B cell (primary cell): ENCODE measurements around the gene NCS1. TPM values are rescaled to one million over a fixed set of nuclear protein-coding genes. Genes with fewer than 3 reads are reported as not detected.

Experiments used
- ATAC-seq: fragments of 200-7000 bp; cut with Tn5 transposase; one replicate; pipeline ENCODE4 v1.10.0; 2021; ENCODE audit warnings: low read depth, mild to moderate bottlenecking, moderate number of reproducible peaks, moderate library complexity
- CTCF ChIA-PET: fragments of 350-600 bp; sonication (Branson Sonifier 250); formaldehyde crosslinking; loops from one replicate; lab custom pipeline; 2021; ENCODE audit warnings: antibody characterized with exemption, inconsistent platforms; lab: Charles Lee
- POLR2A ChIA-PET: fragments of 350-600 bp; sonication (Branson Sonifier 250); formaldehyde crosslinking; loops from one replicate; lab custom pipeline; 2021; ENCODE audit warnings: antibody characterized with exemption; lab: Charles Lee
- DNase-seq: peaks from one replicate; pipeline ENCODE4 v3.0.0; 2013
- H2AFZ ChIP-seq: 2 replicates; pipeline ENCODE4 v1.6.1; 2012; ENCODE audit warnings: mild to moderate bottlenecking, low read depth, low read length; ENCODE audit not compliant: insufficient read depth, poor library complexity, severe bottlenecking
- H3K27ac ChIP-seq, 2 donors: 1 replicate in 1 of 2; 2 replicates in 1 of 2; pipeline ENCODE4 v1.5.1; 2012 to 2013; ENCODE audit warnings: low read length in 2 of 2, mild to moderate bottlenecking in 2 of 2, moderate library complexity in 1 of 2
- H3K27me3 ChIP-seq, 4 experiments: fragments of 200-600 bp in 1 of 4; sonication (generic) in 1 of 4; replicated peaks in 1 of 4; 1 replicate in 2 of 4; 2 replicates in 2 of 4; pipeline versions ENCODE4 v1.6.1 to v1.7.0; 2013 to 2016; ENCODE audit warnings: low read length in 3 of 4, mild to moderate bottlenecking in 2 of 4, mixed read lengths in 1 of 4, moderate library complexity in 1 of 4; ENCODE audit not compliant: insufficient read depth in 4 of 4, control insufficient read depth in 3 of 4; ENCODE audit errors: control extremely low read depth in 1 of 4
- H3K36me3 ChIP-seq, 2 experiments: replicated peaks in 1 of 2; 1 replicate in 1 of 2; 2 replicates in 1 of 2; pipeline versions ENCODE4 v1.6.1 to v1.7.1; 2013; ENCODE audit warnings: low read length in 1 of 2; ENCODE audit not compliant: insufficient read depth in 2 of 2, control insufficient read depth in 1 of 2; ENCODE audit errors: control extremely low read depth in 1 of 2, extremely low read depth in 1 of 2
- H3K4me1 ChIP-seq, 2 donors: fragments of 200-600 bp in 1 of 2; sonication (generic) in 1 of 2; 1 replicate in 1 of 2; 2 replicates in 1 of 2; pipeline versions ENCODE4 v1.5.1 to v1.6.1; 2013 to 2017; ENCODE audit warnings: low read length in 2 of 2; ENCODE audit not compliant: control insufficient read depth in 2 of 2, insufficient read depth in 2 of 2
- H3K4me2 ChIP-seq: replicated peaks from 2 replicates; pipeline ENCODE3; 2012; ENCODE audit warnings: mild to moderate bottlenecking, low read depth, low read length; ENCODE audit not compliant: poor library complexity, severe bottlenecking
- H3K4me3 ChIP-seq, 5 experiments: fragments of 200-600 bp in 1 of 5; sonication (generic) in 1 of 5; 1 replicate in 3 of 5; 2 replicates in 2 of 5; pipeline versions ENCODE4 v1.5.1 to v1.7.0; 2011 to 2016; ENCODE audit warnings: low read length in 4 of 5, mild to moderate bottlenecking in 4 of 5, low read depth in 2 of 5, control low read depth in 1 of 5, moderate library complexity in 1 of 5; ENCODE audit not compliant: insufficient read depth in 1 of 5; ENCODE audit errors: control extremely low read depth in 1 of 5, extremely low read depth in 1 of 5
- H3K79me2 ChIP-seq: fragments of 200-600 bp; sonication (generic); one replicate; pipeline ENCODE4 v1.6.0; 2016; ENCODE audit warnings: low read length; ENCODE audit not compliant: control insufficient read depth, insufficient read depth
- H3K9ac ChIP-seq: fragments of 200-600 bp; sonication (generic); 2 replicates; pipeline ENCODE4 v1.6.1; 2017; ENCODE audit warnings: mild to moderate bottlenecking, low read length, moderate library complexity
- H3K9me3 ChIP-seq, 3 donors: one replicate each; pipeline versions ENCODE4 v1.6.1 to v1.7.1; 2013; ENCODE audit warnings: low read length in 2 of 3; ENCODE audit not compliant: control insufficient read depth in 2 of 3, insufficient read depth in 1 of 3; ENCODE audit errors: control extremely low read depth in 1 of 3
- H4K20me1 ChIP-seq: 2 replicates; pipeline ENCODE4 v1.6.0; 2012; ENCODE audit warnings: mild to moderate bottlenecking, low read length; ENCODE audit not compliant: insufficient read depth, control insufficient read depth, poor library complexity, severe bottlenecking
- H3K27ac Mint-ChIP-seq: one replicate; pipeline ENCODE4 v1.8.0; 2021; ENCODE audit warnings: mixed read lengths
- H3K27me3 Mint-ChIP-seq: one replicate; pipeline ENCODE4 v1.8.0; 2021; ENCODE audit warnings: mixed read lengths
- H3K4me1 Mint-ChIP-seq: one replicate; pipeline ENCODE4 v1.8.0; 2021; ENCODE audit warnings: mixed read lengths
- H3K4me3 Mint-ChIP-seq: one replicate; pipeline ENCODE4 v1.8.0; 2021; ENCODE audit warnings: mixed read lengths
- H3K9me3 Mint-ChIP-seq: one replicate; pipeline ENCODE4 v1.8.0; 2022; ENCODE audit warnings: mixed read lengths; ENCODE audit not compliant: insufficient read depth
- CTCF ChIP-seq: fragments of 200-600 bp; IDR thresholded peaks from one replicate; pipeline ENCODE4 v1.8.0; 2022; ENCODE audit warnings: antibody characterized with exemption, mild to moderate bottlenecking
- EZH2 ChIP-seq: IDR thresholded peaks from 2 replicates; pipeline ENCODE4 v1.6.1; 2012; ENCODE audit warnings: borderline replicate concordance, low read depth, mild to moderate bottlenecking, moderate library complexity, low read length; ENCODE audit not compliant: insufficient read depth, poor library complexity, severe bottlenecking
- WGBS: methylation state at CpG from one replicate; pipeline ENCODE4 v1.1.5; 2013; ENCODE audit warnings: missing lambda C conversion rate; ENCODE audit not compliant: insufficient coverage; 5-methylcytosine and 5-hydroxymethylcytosine counted together
- intact Hi-C: fragments of 100-400 bp; cut with micrococcal nuclease; formaldehyde crosslinking; loops from one replicate; pipeline ENCODE4 v1.10.0; 2022
- polyA plus RNA-seq: library from polyadenylated mRNA; depleted of rRNA; stranded (reverse); fragments of >200 nt; gene quantifications from 2 replicates; pipeline ENCODE4 v1.2.3, GENCODE V29; 2012
- total RNA-seq, 2 donors: library from RNA; stranded (reverse); fragments of 120-200 nt in 1 of 2; gene quantifications; 1 replicate in 1 of 2; 2 replicates in 1 of 2; pipeline versions ENCODE4 v1.2.3 to v1.2.4, GENCODE V29; 2013 to 2022

NCS1 gene
- total and polyA plus RNA-seq, 2 donors (not counting 1 experiment from before 2014, with no cell fraction given) = 0.39 TPM; not detected in 1

GRCh38 chr9:130212543-130213297 lies 40.5 kb downstream of the NCS1 start:
- CTCF ChIA-PET = no interaction called here
- POLR2A ChIA-PET = no interaction called here
- Histone ChIP-seq H3K36me3 (no peaks in the 10 kb centered on the region), H3K27me3 (no peaks in the 10 kb centered on the region), H2AFZ (no peak overlapping the region), H3K9me3 (no peaks in the 10 kb centered on the region), H4K20me1 (no peaks in the 10 kb centered on the region), H3K4me2 (no peak overlapping the region), H3K4me1 (no peaks in the 10 kb centered on the region), H3K27ac (no peak overlapping the region), H3K4me3 (no peak overlapping the region), H3K9ac (no peak overlapping the region), H3K79me2 (no peaks in the 10 kb centered on the region)
- H3K4me3 Mint-ChIP-seq = no peak overlapping the region
- no peak for TF ChIP-seq EZH2
- intact Hi-C loops = no loop called here
- no peak for ATAC-seq
- no peaks in the 10 kb centered on the region for H3K9me3 Mint-ChIP-seq
- DNase-seq = no peak
- 81% methylated on average over 17 of the region's 17 CpGs for WGBS
- peaks cover 13% of the 10 kb centered on the region for H3K27me3 Mint-ChIP-seq
- H3K27ac Mint-ChIP-seq = no peak overlapping the region
- no peaks in the 10 kb centered on the region for H3K4me1 Mint-ChIP-seq

- no peak overlapping the region for H3K27ac Mint-ChIP-seq
- H3K4me3 Mint-ChIP-seq = no peak overlapping the region
- no peak for TF ChIP-seq CTCF
- TF ChIP-seq EZH2 = no peak
- H4K20me1 ChIP-seq = no peaks in the 10 kb centered on the region
- DNase-seq (no peak), ATAC-seq (no peak)
- H3K4me1 Mint-ChIP-seq = no peaks in the 10 kb centered on the region
- CTCF ChIA-PET = no interaction called here
- H3K27me3 ChIP-seq = no peaks in the 10 kb centered on the region
- POLR2A ChIA-PET = no interaction called here
- H3K9me3 ChIP-seq = no peaks in the 10 kb centered on the region
- no peak overlapping the region for H3K27ac ChIP-seq
- no peaks in the 10 kb centered on the region for H3K79me2 ChIP-seq
- H3K4me2 ChIP-seq = no peak overlapping the region
- no peak overlapping the region for H2AFZ ChIP-seq
- no peaks in the 10 kb centered on the region for H3K9me3 Mint-ChIP-seq
- H3K4me3 ChIP-seq = no peak overlapping the region
- 94% methylated on average over 18 of the region's 19 CpGs for WGBS
- H3K4me1 ChIP-seq = no peaks in the 10 kb centered on the region
- peaks cover 9% of the 10 kb centered on the region for H3K27me3 Mint-ChIP-seq
- no peaks in the 10 kb centered on the region for H3K36me3 ChIP-seq
- intact Hi-C loops = no loop called here
- H3K9ac ChIP-seq = no peak overlapping the region
Measured at GRCh38 chr9:130213911-130214761, 41.9 kb downstream of the NCS1 start.
